IMR-90 (cell line): Measurements from ENCODE around the gene DGLUCY. TPM values are rescaled to one million over a fixed set of nuclear protein-coding genes. Genes with fewer than 3 reads are reported as not detected.
A peak's percentile ranks its signal among the peaks of the same experiment; 100 is the strongest.

ENCODE experiments used
- ATAC-seq: fragments of 200-7000 bp; cut with Tn5 transposase; 2 replicates; pipeline ENCODE4 v1.9.1; 2020; ENCODE audit warnings: low read depth, mild to moderate bottlenecking, moderate library complexity
- BruUV-seq: library from RNA; stranded (reverse); fragments of 400-500 nt; replicated peaks from 2 replicates; lab custom pipeline; 2021; lab: Mats Ljungman, UMichigan
- CTCF ChIA-PET: fragments of 300-600 bp; formaldehyde crosslinking; extraction: SDS; loops from one replicate; lab custom pipeline; 2021; ENCODE audit warnings: antibody characterized with exemption; lab: Yijun Ruan, JAX
- POLR2A ChIA-PET: fragments of 300-600 bp; sonication (Branson Sonifier 250); formaldehyde crosslinking; loops from one replicate; lab custom pipeline; 2022; ENCODE audit warnings: antibody characterized with exemption; ENCODE audit not compliant: unreplicated experiment; lab: Charles Lee
- DNase-seq: peaks from one replicate; pipeline ENCODE4 v3.0.0; 2013
- H2AFZ ChIP-seq: replicated peaks from 2 replicates; pipeline ENCODE3; 2013; ENCODE audit warnings: low read length, mild to moderate bottlenecking; ENCODE audit not compliant: poor library complexity
- H2AK5ac ChIP-seq: 2 replicates; pipeline ENCODE4 v1.6.1; 2013; ENCODE audit warnings: low read depth, low read length, inconsistent platforms
- H2AK9ac ChIP-seq: replicated peaks from 2 replicates; pipeline ENCODE3; 2013; ENCODE audit warnings: mild to moderate bottlenecking, low read depth, low read length, moderate library complexity; ENCODE audit not compliant: poor library complexity
- H2BK120ac ChIP-seq: 2 replicates; pipeline ENCODE4 v1.6.1; 2013; ENCODE audit warnings: low read depth, low read length, inconsistent platforms
- H2BK15ac ChIP-seq: 3 replicates; pipeline ENCODE4 v1.6.1; 2013; ENCODE audit warnings: low read depth, low read length, inconsistent platforms
- H2BK20ac ChIP-seq: 2 replicates; pipeline ENCODE4 v1.6.1; 2013; ENCODE audit warnings: low read depth, mild to moderate bottlenecking, inconsistent platforms, low read length, moderate library complexity
- H2BK5ac ChIP-seq: 2 replicates; pipeline ENCODE4 v1.6.1; 2013; ENCODE audit warnings: mild to moderate bottlenecking, low read depth, low read length, inconsistent platforms; ENCODE audit not compliant: poor library complexity, severe bottlenecking
- H3K14ac ChIP-seq: replicated peaks from 2 replicates; pipeline ENCODE4 v1.6.1; 2013; ENCODE audit warnings: low read depth, low read length, inconsistent platforms
- H3K18ac ChIP-seq: 2 replicates; pipeline ENCODE4 v1.6.1; 2013; ENCODE audit warnings: low read depth, low read length, control low read depth
- H3K23ac ChIP-seq: 2 replicates; pipeline ENCODE4 v1.6.1; 2013; ENCODE audit warnings: low read depth, low read length, inconsistent platforms
- H3K27ac ChIP-seq: 2 replicates; pipeline ENCODE4 v1.5.1; 2013; ENCODE audit warnings: mild to moderate bottlenecking, control low read depth, low read length; ENCODE audit not compliant: insufficient read depth
- H3K27me3 ChIP-seq: 2 replicates; pipeline ENCODE4 v1.6.1; 2013; ENCODE audit warnings: low read length; ENCODE audit not compliant: control insufficient read depth, insufficient read depth
- H3K36me3 ChIP-seq: 2 replicates; pipeline ENCODE4 v1.6.1; 2013; ENCODE audit warnings: low read length, mixed read lengths; ENCODE audit not compliant: control insufficient read depth, insufficient read depth
- H3K4ac ChIP-seq: 2 replicates; pipeline ENCODE4 v1.6.1; 2013; ENCODE audit warnings: low read depth, low read length, inconsistent platforms
- H3K4me1 ChIP-seq: 2 replicates; pipeline ENCODE4 v1.6.1; 2013; ENCODE audit warnings: low read length, mixed read lengths; ENCODE audit not compliant: control insufficient read depth, insufficient read depth
- H3K4me2 ChIP-seq: 2 replicates; pipeline ENCODE4 v1.6.1; 2013; ENCODE audit warnings: low read depth, mild to moderate bottlenecking, control low read depth, low read length, moderate library complexity
- H3K4me3 ChIP-seq: 2 replicates; pipeline ENCODE4 v1.5.1; 2013; ENCODE audit warnings: low read depth, mild to moderate bottlenecking, control low read depth, low read length, moderate library complexity; ENCODE audit not compliant: insufficient read depth
- H3K56ac ChIP-seq: 2 replicates; pipeline ENCODE4 v1.6.1; 2013; ENCODE audit warnings: low read length, inconsistent platforms; ENCODE audit not compliant: insufficient read depth; ENCODE audit errors: extremely low read depth
- H3K79me1 ChIP-seq, 2 experiments: 2 replicates each; pipeline ENCODE4 v1.6.1; 2013; ENCODE audit warnings: low read length in 2 of 2, inconsistent platforms in 1 of 2, low read depth in 1 of 2
- H3K9ac ChIP-seq: 2 replicates; pipeline ENCODE4 v1.6.1; 2013; ENCODE audit warnings: low read depth, low read length, control low read depth
- H3K9me1 ChIP-seq: 2 replicates; pipeline ENCODE4 v1.6.1; 2013; ENCODE audit warnings: low read length, inconsistent platforms; ENCODE audit not compliant: insufficient read depth
- H3K9me3 ChIP-seq: 2 replicates; pipeline ENCODE4 v1.6.1; 2013; ENCODE audit warnings: low read length; ENCODE audit not compliant: control insufficient read depth, insufficient read depth
- H4K20me1 ChIP-seq: 2 replicates; pipeline ENCODE4 v1.6.1; 2013; ENCODE audit warnings: low read length, inconsistent platforms; ENCODE audit not compliant: insufficient read depth
- H4K5ac ChIP-seq: 2 replicates; pipeline ENCODE4 v1.6.1; 2013; ENCODE audit warnings: mild to moderate bottlenecking, low read depth, low read length, control low read depth
- H4K8ac ChIP-seq, 2 experiments: 2 replicates each; pipeline ENCODE4 v1.6.1; 2013; ENCODE audit warnings: low read depth in 2 of 2, low read length in 2 of 2, control low read depth in 1 of 2, inconsistent platforms in 1 of 2
- H4K91ac ChIP-seq: 2 replicates; pipeline ENCODE4 v1.6.1; 2013; ENCODE audit warnings: low read depth, low read length, inconsistent platforms; ENCODE audit not compliant: insufficient read depth
- BHLHE40 ChIP-seq: fragments of 150-350 bp; IDR thresholded peaks from 2 replicates; pipeline ENCODE4 v1.6.1; 2016; ENCODE audit warnings: mild to moderate bottlenecking, low read depth, low read length
- FOS ChIP-seq: fragments of 150-350 bp; IDR thresholded peaks from 2 replicates; pipeline ENCODE4 v1.6.1; 2016; ENCODE audit warnings: low read depth, low read length
- MXI1 ChIP-seq: IDR thresholded peaks from 2 replicates; pipeline ENCODE4 v1.6.1; 2012; ENCODE audit warnings: low read depth, mild to moderate bottlenecking, low read length, moderate library complexity, borderline replicate concordance
- NFE2L2 ChIP-seq: fragments of 150-350 bp; IDR thresholded peaks from 2 replicates; pipeline ENCODE4 v1.6.1; 2016; ENCODE audit warnings: low read depth, mild to moderate bottlenecking, low read length
- POLR2A ChIP-seq: IDR thresholded peaks from 2 replicates; pipeline ENCODE4 v1.6.1; 2012; ENCODE audit warnings: mild to moderate bottlenecking, low read depth, low read length
- RAD21 ChIP-seq: IDR thresholded peaks from 2 replicates; pipeline ENCODE4 v1.6.1; 2012; ENCODE audit warnings: low read length, improper control_type of control experiment
- RCOR1 ChIP-seq: IDR thresholded peaks from 2 replicates; pipeline ENCODE4 v1.6.1; 2012; ENCODE audit warnings: mild to moderate bottlenecking, low read length, improper control_type of control experiment; ENCODE audit not compliant: insufficient replicate concordance
- SMC3 ChIP-seq: fragments of 150-350 bp; IDR thresholded peaks from 2 replicates; pipeline ENCODE4 v1.6.1; 2016; ENCODE audit warnings: low read depth, mild to moderate bottlenecking, antibody characterized with exemption, low read length, moderate library complexity
- WGBS, 2 experiments: methylation state at CpG; one replicate each; pipeline versions ENCODE4 v1.1.5 to v1.1.7; 2013; ENCODE audit warnings: missing lambda C conversion rate in 2 of 2; ENCODE audit not compliant: insufficient read length in 1 of 2; ENCODE audit errors: extremely low coverage in 2 of 2; 5-methylcytosine and 5-hydroxymethylcytosine counted together
- dilution Hi-C: fragments of 300-500 bp; cut with HindIII; formaldehyde crosslinking; loops from one replicate; pipeline ENCODE4 v1.14.3; 2018; ENCODE audit warnings: low sequenced_read_pairs; ENCODE audit not compliant: unreplicated experiment
- in situ Hi-C: fragments of 300-500 bp; cut with MboI; formaldehyde crosslinking; loops from 3 replicates; pipeline ENCODE4 v1.14.3; 2019; ENCODE audit warnings: low sequenced_read_pairs, inconsistent platforms, mixed read lengths
- intact Hi-C: fragments of 100-400 bp; cut with micrococcal nuclease; formaldehyde crosslinking; loops from 2 replicates; pipeline ENCODE4 v1.10.0; 2022
- polyA plus RNA-seq, 3 experiments: library from polyadenylated mRNA; depleted of rRNA; stranded (reverse); fragments of >200 nt; gene quantifications; 2 replicates each; pipeline ENCODE4 v1.2.3, GENCODE V29; 2012; ENCODE audit warnings: low replicate concordance in 1 of 3
- total RNA-seq: library from RNA; depleted of rRNA; stranded (reverse); fragments of >200 nt; gene quantifications from 2 replicates; pipeline ENCODE4 v1.2.3, GENCODE V29; 2012

DGLUCY gene
- total and polyA plus RNA-seq, 2 of the 4 experiments (the other 2 are of a cell fraction) = 8.5 to 13.3 TPM

DNA sequence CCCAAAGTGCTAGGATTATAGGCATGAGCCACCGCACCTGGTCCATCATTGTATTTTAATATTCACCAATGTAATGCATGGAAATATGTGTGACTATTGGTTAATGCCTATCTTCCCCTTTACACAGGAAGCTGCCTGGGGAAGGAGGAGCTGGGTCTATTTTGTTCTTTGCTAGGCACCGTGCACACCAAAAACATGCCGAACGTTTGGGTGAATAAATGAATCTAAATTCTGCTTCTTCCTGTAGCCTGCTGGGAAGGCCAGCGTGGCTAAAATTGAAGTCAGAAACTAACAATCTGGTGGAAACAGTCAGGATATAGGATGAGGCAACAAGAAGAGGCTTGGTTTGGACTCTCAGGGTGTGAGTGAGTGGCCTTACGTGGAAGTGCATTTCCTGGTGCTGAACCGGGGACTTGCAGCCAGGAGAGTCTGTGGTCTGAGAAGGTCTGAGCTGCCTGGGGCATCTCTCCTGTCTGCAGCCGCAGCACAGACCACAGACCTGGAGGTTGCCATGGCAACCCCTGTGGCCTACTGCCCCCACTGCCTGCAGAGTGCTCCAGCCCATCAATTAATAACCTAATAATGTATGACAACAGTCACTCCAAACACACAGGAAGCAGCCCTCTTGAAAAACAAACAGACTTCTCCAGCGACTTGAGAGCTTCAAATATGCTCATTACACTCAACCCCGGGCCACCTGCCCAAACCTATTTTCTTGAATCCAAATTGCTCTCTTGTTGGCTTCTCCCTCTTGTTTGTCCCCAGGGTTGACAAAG is 136.2 kb downstream of the DGLUCY start:
- no peaks in the 10 kb centered on the region for H3K36me3 ChIP-seq
- H4K91ac ChIP-seq = no peak overlapping the region
- no peaks in the 10 kb centered on the region for H3K79me1 ChIP-seq
- 0 out of 2 replicates have a peak, but pooled peaks cover 5% of the 10 kb centered on the region for H3K9me1 ChIP-seq
- H3K4me3 ChIP-seq = no peak overlapping the region
- no peak overlapping the region for H2AK5ac ChIP-seq
- in situ Hi-C loops = no loop called here
- no peaks in the 10 kb centered on the region for H4K20me1 ChIP-seq
- no peak overlapping the region for H2BK15ac ChIP-seq
- no peak overlapping the region for H3K9ac ChIP-seq
- peak overlapping the region; percentile 33 for H2AFZ ChIP-seq
- peaks cover 16% of the 10 kb centered on the region; the same call in 1 of the 2 replicates for H3K27me3 ChIP-seq
- H3K56ac ChIP-seq = no peak overlapping the region
- dilution Hi-C loops = no loop called here
- no peak overlapping the region for H2AK9ac ChIP-seq
- H2BK120ac ChIP-seq = no peak overlapping the region
- POLR2A ChIA-PET = no interaction called here
- intact Hi-C loops = no loop called here
- H4K8ac ChIP-seq = no peak overlapping the region
- no peak for DNase-seq
- no peaks in the 10 kb centered on the region for H3K9me3 ChIP-seq
- no peak overlapping the region for H3K14ac ChIP-seq
- H2BK5ac ChIP-seq = no peak overlapping the region
- ATAC-seq = no peak
- no peak overlapping the region for H4K5ac ChIP-seq
- WGBS, 2 experiments = 44% methylated on average over 3 of the region's 10 CpGs; no CpG with 5 or more reads in 1 of the 2 experiments
- BruUV-seq = no TSS peak
- H3K23ac ChIP-seq = no peak overlapping the region
- no peak overlapping the region for H3K27ac ChIP-seq
- CTCF ChIA-PET = no interaction called here
- TF ChIP-seq MXI1 = no peak
- TF ChIP-seq NFE2L2 = no peak
- no peak for TF ChIP-seq RAD21
- TF ChIP-seq SMC3 = no peak
- TF ChIP-seq RCOR1 = no peak
- no peak for TF ChIP-seq POLR2A
- no peak for TF ChIP-seq FOS
- no peak for TF ChIP-seq BHLHE40
- H2BK20ac ChIP-seq = no peak overlapping the region
- peaks cover 2% of the 10 kb centered on the region; the same call in 1 of the 2 replicates for H3K4me1 ChIP-seq
- no peak overlapping the region for H3K18ac ChIP-seq
- H3K4me2 ChIP-seq = no peak overlapping the region
- no peak overlapping the region for H3K4ac ChIP-seq
